NCI-H748 (cell line): ENCODE measurements around the gene SNAP25.
A peak's percentile ranks its signal among the peaks of the same experiment; 100 is the strongest.

Experiments
- DNase-seq: peaks from one replicate; lab custom pipeline; 2025; ENCODE audit not compliant: unreplicated experiment; lab: John Stamatoyannopoulos, UW

SNAP25 gene

GRCh38 chr20:10300582-10301446 lies 82.2 kb downstream of the SNAP25 start:
- DNase-seq = no peak

GRCh38 chr20:10303852-10304251 lies 85.2 kb downstream of the SNAP25 start:
- no peak for DNase-seq

GRCh38 chr20:10304471-10305046 lies 85.9 kb downstream of the SNAP25 start:
- DNase-seq = no peak

- DNase-seq = no peak
Measured at GRCh38 chr20:10306440-10307358, 88.1 kb downstream of the SNAP25 start.

GRCh38 chr20:10307359-10307735 lies 88.7 kb downstream of the SNAP25 start:
- no peak for DNase-seq

- no peak for DNase-seq
Measured at GRCh38 chr20:10308652-10309051, 90.0 kb downstream of the SNAP25 start.

GRCh38 chr20:10309326-10309725 lies 90.7 kb downstream of the SNAP25 start:
- DNase-seq = no peak

GRCh38 chr20:10312111-10312510 lies 93.5 kb downstream of the SNAP25 start:
- DNase-seq = no peak

- DNase-seq = no peak
Measured at GRCh38 chr20:10313215-10313614, 94.6 kb downstream of the SNAP25 start.

GRCh38 chr20:10313701-10314100 lies 95.1 kb downstream of the SNAP25 start:
- no peak for DNase-seq

GRCh38 chr20:10314198-10314597 lies 95.6 kb downstream of the SNAP25 start:
- no peak for DNase-seq

GRCh38 chr20:10315138-10315537 lies 96.5 kb downstream of the SNAP25 start:
- no peak for DNase-seq

- peak; percentile 33 for DNase-seq
Measured at GRCh38 chr20:10316582-10316981, 98.0 kb downstream of the SNAP25 start.

GRCh38 chr20:10318291-10319024 lies 99.8 kb downstream of the SNAP25 start:
- DNase-seq = no peak

- DNase-seq = no peak
Measured at GRCh38 chr20:10319855-10320254, 101.2 kb downstream of the SNAP25 start.

- no peak for DNase-seq
Measured at GRCh38 chr20:10321138-10321717, 102.6 kb downstream of the SNAP25 start.

GRCh38 chr20:10322073-10323012 lies 103.7 kb downstream of the SNAP25 start:
- peak; percentile 76 for DNase-seq

- DNase-seq = no peak
Measured at GRCh38 chr20:10323729-10324128, 105.1 kb downstream of the SNAP25 start.

- no peak for DNase-seq
Measured at GRCh38 chr20:10324198-10324847, 105.7 kb downstream of the SNAP25 start.
